HCT116 (cell line): ENCODE results near the gene CDA. TPM values are rescaled to one million over a fixed set of nuclear protein-coding genes. Genes with fewer than 3 reads are reported as not detected.

Experiments used
- ATAC-seq: fragments of 200-7000 bp; cut with Tn5 transposase; 2 replicates; pipeline ENCODE4 v1.9.1; 2020; ENCODE audit warnings: mild to moderate bottlenecking, moderate library complexity
- BruUV-seq: library from RNA; stranded (reverse); fragments of 400-500 nt; replicated peaks from 2 replicates; lab custom pipeline; 2021; lab: Mats Ljungman, UMichigan
- CTCF ChIA-PET: fragments of 300-600 bp; sonication (Branson Sonifier 250); formaldehyde crosslinking; loops from one replicate; lab custom pipeline; 2021; ENCODE audit warnings: antibody characterized with exemption; lab: Charles Lee
- POLR2A ChIA-PET: fragments of 300-600, 350-600 bp; sonication (Branson Sonifier 250); formaldehyde crosslinking; loops from one replicate; lab custom pipeline; 2021; ENCODE audit warnings: antibody characterized with exemption; lab: Charles Lee
- RAD21 ChIA-PET, 2 experiments: fragments of 300-600 bp; sonication (Branson Sonifier 250); formaldehyde crosslinking; loops; one replicate each; lab custom pipeline; 2023; ENCODE audit warnings: low total read pairs in 2 of 2; ENCODE audit not compliant: uncharacterized antibody in 2 of 2, unreplicated experiment in 2 of 2, low non-redundant PET in 1 of 2; lab: Charles Lee
- DNase-seq: peaks from one replicate; pipeline ENCODE4 v3.0.0-alpha.2; 2010; ENCODE audit warnings: low read depth, low spot score
- H2AFZ ChIP-seq: fragments of 200-600 bp; shearing (Covaris generic), sonication (generic); 2 replicates; pipeline ENCODE4 v1.6.1; 2017; ENCODE audit warnings: low read depth, mixed run types, mixed read lengths, antibody characterized with exemption, low read length; ENCODE audit not compliant: poor library complexity, severe bottlenecking
- H3K27ac ChIP-seq: 2 replicates; pipeline ENCODE4 v1.5.1; 2012; ENCODE audit warnings: low read depth, low read length
- H3K27me3 ChIP-seq: fragments of 200-600 bp; sonication (generic); 2 replicates; pipeline ENCODE4 v1.6.1; 2016; ENCODE audit warnings: mixed run types, low read length, mixed read lengths; ENCODE audit not compliant: insufficient read depth
- H3K36me3 ChIP-seq, 2 experiments: fragments of 200-500 bp in 1 of 2; fragments of 200-600 bp in 1 of 2; sonication (Bioruptor generic) in 1 of 2; sonication (generic) in 1 of 2; 2 replicates each; pipeline versions ENCODE4 v1.5.1 to v1.6.1; 2014 to 2016; ENCODE audit warnings: low read length in 2 of 2, inconsistent platforms in 1 of 2, mixed read lengths in 1 of 2, mixed run types in 1 of 2; ENCODE audit not compliant: insufficient read depth in 2 of 2, control insufficient read depth in 1 of 2
- H3K4me1 ChIP-seq, 2 experiments: fragments of 200-600 bp in 1 of 2; sonication (generic) in 1 of 2; 2 replicates each; pipeline versions ENCODE4 v1.5.1 to v1.6.1; 2012 to 2017; ENCODE audit warnings: low read length in 2 of 2, inconsistent platforms in 1 of 2, mild to moderate bottlenecking in 1 of 2, mixed read lengths in 1 of 2, mixed run types in 1 of 2, moderate library complexity in 1 of 2; ENCODE audit not compliant: insufficient read depth in 2 of 2, control insufficient read depth in 1 of 2
- H3K4me2 ChIP-seq: fragments of 200-600 bp; sonication (generic); 2 replicates; pipeline ENCODE4 v1.6.1; 2017; ENCODE audit warnings: mixed run types, low read length, mixed read lengths
- H3K4me3 ChIP-seq, 2 experiments: fragments of 200-600 bp in 1 of 2; sonication (generic) in 1 of 2; replicated peaks in 1 of 2; 2 replicates each; pipeline ENCODE4 v1.5.1; 2011 to 2016; ENCODE audit warnings: low read length in 2 of 2, control low read depth in 1 of 2, low read depth in 1 of 2, mild to moderate bottlenecking in 1 of 2, mixed read lengths in 1 of 2, mixed run types in 1 of 2
- H3K79me2 ChIP-seq: fragments of 200-600 bp; sonication (generic); 2 replicates; pipeline ENCODE4 v1.6.1; 2017; ENCODE audit warnings: mild to moderate bottlenecking, mixed run types, low read length, moderate library complexity, mixed read lengths; ENCODE audit not compliant: insufficient read depth
- H3K9ac ChIP-seq: fragments of 200-600 bp; sonication (generic); 2 replicates; pipeline ENCODE4 v1.6.1; 2016; ENCODE audit warnings: low read length, mixed read lengths
- H3K9me2 ChIP-seq: fragments of 200-600 bp; sonication (generic), shearing (Covaris generic); 2 replicates; pipeline ENCODE4 v1.6.1; 2017; ENCODE audit warnings: mixed run types, mild to moderate bottlenecking, moderate library complexity; ENCODE audit not compliant: insufficient read depth
- H3K9me3 ChIP-seq, 2 experiments: fragments of 200-500 bp in 1 of 2; fragments of 200-600 bp in 1 of 2; sonication (Bioruptor generic) in 1 of 2; sonication (generic) in 1 of 2; 2 replicates each; pipeline ENCODE4 v1.6.1; 2014 to 2017; ENCODE audit warnings: low read length in 2 of 2, mixed read lengths in 2 of 2, inconsistent platforms in 1 of 2, low read depth in 1 of 2, mild to moderate bottlenecking in 1 of 2, mixed run types in 1 of 2, moderate library complexity in 1 of 2; ENCODE audit not compliant: control insufficient read depth in 1 of 2, insufficient read depth in 1 of 2
- H4K20me1 ChIP-seq: fragments of 200-600 bp; sonication (generic), shearing (Covaris generic); 2 replicates; pipeline ENCODE4 v1.6.1; 2017; ENCODE audit warnings: mixed run types, mild to moderate bottlenecking, moderate library complexity; ENCODE audit not compliant: insufficient read depth
- ATF3 ChIP-seq: IDR thresholded peaks from 2 replicates; pipeline ENCODE4 v1.6.1; 2012
- CBX3 ChIP-seq: IDR thresholded peaks from 2 replicates; pipeline ENCODE4 v1.6.1; 2012; ENCODE audit warnings: low read depth
- CEBPB ChIP-seq: IDR thresholded peaks from 2 replicates; pipeline ENCODE4 v1.6.1; 2012; ENCODE audit warnings: low read depth
- CTCF ChIP-seq, 3 experiments: fragments of 200-600 bp in 1 of 3; sonication (generic) in 1 of 3; IDR thresholded peaks in 2 of 3; conservative IDR thresholded peaks in 1 of 3; 2 replicates each; pipeline ENCODE4 v1.5.1; 2012 to 2017; ENCODE audit warnings: low read depth in 2 of 3, low read length in 2 of 3, antibody characterized with exemption in 1 of 3, borderline replicate concordance in 1 of 3, control low read depth in 1 of 3, mild to moderate bottlenecking in 1 of 3, mixed read lengths in 1 of 3, mixed run types in 1 of 3, moderate library complexity in 1 of 3; ENCODE audit not compliant: insufficient read depth in 1 of 3
- EGR1 ChIP-seq: IDR thresholded peaks from 2 replicates; pipeline ENCODE4 v1.6.1; 2012; ENCODE audit warnings: low read depth
- ELF1 ChIP-seq: IDR thresholded peaks from 2 replicates; pipeline ENCODE4 v1.6.1; 2012; ENCODE audit warnings: low read depth, borderline replicate concordance
- EZH2 ChIP-seq: fragments of 200-600 bp; sonication (generic); IDR thresholded peaks from 2 replicates; pipeline ENCODE4 v1.6.1; 2017; ENCODE audit warnings: antibody characterized with exemption, mixed run types
- EZH2phosphoT487 ChIP-seq: fragments of 200-600 bp; IDR thresholded peaks from 2 replicates; pipeline ENCODE4 v1.6.1; 2018; ENCODE audit warnings: antibody characterized with exemption, borderline replicate concordance
- POLR2A ChIP-seq: IDR thresholded peaks from 2 replicates; pipeline ENCODE4 v1.7.0; 2011; ENCODE audit warnings: borderline replicate concordance; ENCODE audit not compliant: insufficient read depth, insufficient read length; ENCODE audit errors: extremely low read depth
- POLR2AphosphoS5 ChIP-seq: IDR thresholded peaks from 2 replicates; pipeline ENCODE4 v1.6.1; 2011; ENCODE audit warnings: mild to moderate bottlenecking, low read depth, low read length, moderate library complexity
- RAD21 ChIP-seq: IDR thresholded peaks from 2 replicates; pipeline ENCODE4 v1.6.1; 2012; ENCODE audit warnings: low read depth, mild to moderate bottlenecking
- SP1 ChIP-seq: IDR thresholded peaks from 2 replicates; pipeline ENCODE4 v1.6.1; 2012; ENCODE audit warnings: low read depth
- SRF ChIP-seq: IDR thresholded peaks from 2 replicates; pipeline ENCODE4 v1.6.1; 2012; ENCODE audit warnings: low read depth
- TCF7L2 ChIP-seq: IDR thresholded peaks from 2 replicates; pipeline ENCODE4 v1.7.0; 2011; ENCODE audit warnings: borderline replicate concordance, inconsistent platforms; ENCODE audit not compliant: insufficient read depth, insufficient read length; ENCODE audit errors: extremely low read depth
- YY1 ChIP-seq: IDR thresholded peaks from 2 replicates; pipeline ENCODE4 v1.6.1; 2011; ENCODE audit warnings: low read length, low read depth, moderate library complexity, mild to moderate bottlenecking; ENCODE audit not compliant: insufficient replicate concordance; ENCODE audit errors: extremely low read depth
- ZFX ChIP-seq: fragments of 450-650 bp; IDR thresholded peaks from 2 replicates; pipeline ENCODE4 v1.6.1; 2017
- intact Hi-C: fragments of 100-400 bp; cut with micrococcal nuclease; formaldehyde crosslinking; loops from 2 replicates; pipeline ENCODE4 v1.10.0; 2022
- total RNA-seq: library from RNA; stranded (reverse); gene quantifications from one replicate; pipeline ENCODE4 v1.2.1, GENCODE V29; 2021; ENCODE audit not compliant: unreplicated experiment
- TF ChIP-seq, protein P1 (sequence below): IDR thresholded peaks from 2 replicates; pipeline ENCODE4 v1.6.1; 2012; ENCODE audit warnings: low read depth
- TF ChIP-seq, protein P2 (sequence below): IDR thresholded peaks from 2 replicates; pipeline ENCODE4 v1.6.1; 2011; ENCODE audit warnings: mild to moderate bottlenecking, low read length, moderate library complexity; ENCODE audit not compliant: insufficient replicate concordance; ENCODE audit errors: extremely low read depth
- TF ChIP-seq, protein P3 (sequence below): IDR thresholded peaks from 2 replicates; pipeline ENCODE4 v1.6.1; 2012

CDA gene
- total RNA-seq, 1 experiment from 2014 or later = 28.6 TPM

DNA sequence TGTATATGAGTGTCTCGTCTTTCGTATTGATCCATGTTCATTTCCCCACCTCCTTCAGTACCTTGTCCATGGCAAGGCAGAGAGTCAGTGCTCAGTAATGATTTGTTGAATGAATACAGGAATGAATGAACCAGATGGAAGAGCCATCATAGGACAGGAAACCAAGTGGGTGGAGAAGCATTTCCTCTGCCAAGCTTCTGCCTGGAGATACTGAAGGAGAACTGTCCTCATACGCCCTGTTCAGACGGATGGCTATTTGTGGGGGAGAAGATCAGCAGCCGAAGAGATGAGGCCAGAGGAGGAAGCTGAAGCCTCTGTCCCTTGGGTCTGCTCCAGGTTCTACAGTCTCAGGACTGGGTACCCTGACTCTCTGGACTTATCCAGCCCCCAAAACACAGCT is 30.7 kb upstream of the CDA start:
- Histone ChIP-seq H3K4me1 (no peaks in the 10 kb centered on the region), H3K79me2 (no peaks in the 10 kb centered on the region), H3K9me2 (no peaks in the 10 kb centered on the region), H2AFZ (no peak overlapping the region), H3K27ac (no peak overlapping the region), H3K9me3 (no peaks in the 10 kb centered on the region), H3K4me2 (no peak overlapping the region), H3K4me3 (no peak overlapping the region), H3K36me3 (no peaks in the 10 kb centered on the region), H3K9ac (no peak overlapping the region), H3K27me3 (no peaks in the 10 kb centered on the region), H4K20me1 (no peaks in the 10 kb centered on the region)
- ChIA-PET RAD21 (no interaction called here), POLR2A (no interaction called here), CTCF (interaction anchor here (0.6 kb wide), 1 partner anchor 132 kb away, joined by 3 read pairs; no protein-coding TSS in a partner anchor)
- DNase-seq (no peak), ATAC-seq (no peak)
- BruUV-seq = no TSS peak
- TF ChIP-seq, protein P1, sequence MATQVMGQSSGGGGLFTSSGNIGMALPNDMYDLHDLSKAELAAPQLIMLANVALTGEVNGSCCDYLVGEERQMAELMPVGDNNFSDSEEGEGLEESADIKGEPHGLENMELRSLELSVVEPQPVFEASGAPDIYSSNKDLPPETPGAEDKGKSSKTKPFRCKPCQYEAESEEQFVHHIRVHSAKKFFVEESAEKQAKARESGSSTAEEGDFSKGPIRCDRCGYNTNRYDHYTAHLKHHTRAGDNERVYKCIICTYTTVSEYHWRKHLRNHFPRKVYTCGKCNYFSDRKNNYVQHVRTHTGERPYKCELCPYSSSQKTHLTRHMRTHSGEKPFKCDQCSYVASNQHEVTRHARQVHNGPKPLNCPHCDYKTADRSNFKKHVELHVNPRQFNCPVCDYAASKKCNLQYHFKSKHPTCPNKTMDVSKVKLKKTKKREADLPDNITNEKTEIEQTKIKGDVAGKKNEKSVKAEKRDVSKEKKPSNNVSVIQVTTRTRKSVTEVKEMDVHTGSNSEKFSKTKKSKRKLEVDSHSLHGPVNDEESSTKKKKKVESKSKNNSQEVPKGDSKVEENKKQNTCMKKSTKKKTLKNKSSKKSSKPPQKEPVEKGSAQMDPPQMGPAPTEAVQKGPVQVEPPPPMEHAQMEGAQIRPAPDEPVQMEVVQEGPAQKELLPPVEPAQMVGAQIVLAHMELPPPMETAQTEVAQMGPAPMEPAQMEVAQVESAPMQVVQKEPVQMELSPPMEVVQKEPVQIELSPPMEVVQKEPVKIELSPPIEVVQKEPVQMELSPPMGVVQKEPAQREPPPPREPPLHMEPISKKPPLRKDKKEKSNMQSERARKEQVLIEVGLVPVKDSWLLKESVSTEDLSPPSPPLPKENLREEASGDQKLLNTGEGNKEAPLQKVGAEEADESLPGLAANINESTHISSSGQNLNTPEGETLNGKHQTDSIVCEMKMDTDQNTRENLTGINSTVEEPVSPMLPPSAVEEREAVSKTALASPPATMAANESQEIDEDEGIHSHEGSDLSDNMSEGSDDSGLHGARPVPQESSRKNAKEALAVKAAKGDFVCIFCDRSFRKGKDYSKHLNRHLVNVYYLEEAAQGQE = no peak
- TF ChIP-seq YY1 = no peak
- TF ChIP-seq SRF = no peak
- no peak for TF ChIP-seq ATF3
- no peak for TF ChIP-seq POLR2A
- no peak for TF ChIP-seq CBX3
- TF ChIP-seq EZH2 = no peak
- no peak for TF ChIP-seq CTCF (IDR thresholded peaks at IDR 0.05 in 2 of 3, conservative IDR thresholded peaks at IDR 0.05 in 1 of 3; ENCODE audit: borderline replicate concordance in 1 of 3, insufficient read depth in 1 of 3, low read depth in 2 of 3, low read length in 2 of 3)
- no peak for TF ChIP-seq POLR2AphosphoS5
- TF ChIP-seq RAD21 = no peak
- TF ChIP-seq EZH2phosphoT487 = no peak
- TF ChIP-seq SP1 = no peak
- TF ChIP-seq, protein P2, sequence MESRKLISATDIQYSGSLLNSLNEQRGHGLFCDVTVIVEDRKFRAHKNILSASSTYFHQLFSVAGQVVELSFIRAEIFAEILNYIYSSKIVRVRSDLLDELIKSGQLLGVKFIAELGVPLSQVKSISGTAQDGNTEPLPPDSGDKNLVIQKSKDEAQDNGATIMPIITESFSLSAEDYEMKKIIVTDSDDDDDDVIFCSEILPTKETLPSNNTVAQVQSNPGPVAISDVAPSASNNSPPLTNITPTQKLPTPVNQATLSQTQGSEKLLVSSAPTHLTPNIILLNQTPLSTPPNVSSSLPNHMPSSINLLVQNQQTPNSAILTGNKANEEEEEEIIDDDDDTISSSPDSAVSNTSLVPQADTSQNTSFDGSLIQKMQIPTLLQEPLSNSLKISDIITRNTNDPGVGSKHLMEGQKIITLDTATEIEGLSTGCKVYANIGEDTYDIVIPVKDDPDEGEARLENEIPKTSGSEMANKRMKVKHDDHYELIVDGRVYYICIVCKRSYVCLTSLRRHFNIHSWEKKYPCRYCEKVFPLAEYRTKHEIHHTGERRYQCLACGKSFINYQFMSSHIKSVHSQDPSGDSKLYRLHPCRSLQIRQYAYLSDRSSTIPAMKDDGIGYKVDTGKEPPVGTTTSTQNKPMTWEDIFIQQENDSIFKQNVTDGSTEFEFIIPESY = no peak
- no peak for TF ChIP-seq CEBPB
- TF ChIP-seq EGR1 = no peak
- TF ChIP-seq, protein P3, sequence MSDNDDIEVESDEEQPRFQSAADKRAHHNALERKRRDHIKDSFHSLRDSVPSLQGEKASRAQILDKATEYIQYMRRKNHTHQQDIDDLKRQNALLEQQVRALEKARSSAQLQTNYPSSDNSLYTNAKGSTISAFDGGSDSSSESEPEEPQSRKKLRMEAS = no peak
- no peak for TF ChIP-seq ZFX
- TF ChIP-seq ELF1 = no peak
- no peak for TF ChIP-seq TCF7L2
- intact Hi-C loops = no loop called here
